GM21723 (cell line): ENCODE measurements around the gene TIMP3.

Experiments used
- ATAC-seq: cut with Tn5 transposase; IDR thresholded peaks from one replicate; pipeline ENCODE4 v1.9.1; 2021; ENCODE audit warnings: mild to moderate bottlenecking, moderate library complexity; ENCODE audit not compliant: unreplicated experiment

The TIMP3 gene

GRCh38 chr22:32805361-32805881, 3.9 kb downstream of the TIMP3 start:
- ATAC-seq = no peak

- ATAC-seq = no peak
Measured at GRCh38 chr22:32806296-32806695, 4.8 kb downstream of the TIMP3 start.

DNA sequence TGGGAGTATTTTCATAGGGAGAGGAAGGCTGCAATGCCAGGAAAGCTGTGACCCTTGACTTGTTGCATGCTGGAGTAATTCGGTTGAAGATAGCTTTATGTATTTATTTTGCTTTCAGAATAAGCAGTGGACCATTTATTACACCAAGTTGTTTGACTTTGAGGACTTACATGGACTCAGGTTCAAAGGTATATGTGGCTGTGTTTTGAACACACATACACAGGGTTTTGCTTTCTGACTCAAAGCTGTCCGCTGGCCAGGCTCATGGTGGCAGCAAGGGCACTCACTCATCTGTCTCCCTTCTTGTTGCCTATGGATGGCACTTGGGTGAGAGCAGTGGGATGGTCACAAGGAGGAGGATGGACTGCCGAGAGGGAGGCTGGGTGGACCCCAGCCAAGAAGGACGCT, 6.5 kb downstream of the TIMP3 start:
- no peak for ATAC-seq

GRCh38 chr22:32809786-32810554, 8.5 kb downstream of the TIMP3 start:
- ATAC-seq = no peak

DNA sequence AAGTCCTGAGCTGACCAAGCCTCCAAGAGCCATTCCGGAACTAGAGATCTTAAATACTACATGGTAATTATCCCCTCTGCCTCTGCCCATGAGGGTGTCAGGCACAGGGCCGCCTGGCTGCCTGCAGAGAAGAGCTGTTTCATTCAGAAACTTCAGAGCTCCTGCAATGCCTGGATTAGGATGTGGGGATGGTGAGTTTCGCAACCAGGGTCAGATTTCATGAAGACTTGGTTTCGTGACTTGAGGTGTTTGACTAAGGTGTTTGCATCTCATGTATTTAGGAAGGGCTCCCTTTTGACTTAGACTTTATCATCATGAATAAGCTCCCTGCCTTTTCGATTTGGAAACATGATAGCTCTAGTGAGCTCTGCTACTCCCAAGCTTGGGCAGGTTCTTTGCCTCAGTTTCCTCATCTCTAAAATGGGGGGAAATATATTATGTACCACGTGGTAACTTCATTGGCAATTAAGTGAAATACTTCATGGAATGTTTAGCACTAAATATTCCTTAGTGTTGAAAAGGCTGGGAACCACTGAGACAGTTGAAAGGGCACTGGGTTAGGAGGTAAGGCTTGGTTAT, 9.1 kb downstream of the TIMP3 start:
- no peak for ATAC-seq

DNA sequence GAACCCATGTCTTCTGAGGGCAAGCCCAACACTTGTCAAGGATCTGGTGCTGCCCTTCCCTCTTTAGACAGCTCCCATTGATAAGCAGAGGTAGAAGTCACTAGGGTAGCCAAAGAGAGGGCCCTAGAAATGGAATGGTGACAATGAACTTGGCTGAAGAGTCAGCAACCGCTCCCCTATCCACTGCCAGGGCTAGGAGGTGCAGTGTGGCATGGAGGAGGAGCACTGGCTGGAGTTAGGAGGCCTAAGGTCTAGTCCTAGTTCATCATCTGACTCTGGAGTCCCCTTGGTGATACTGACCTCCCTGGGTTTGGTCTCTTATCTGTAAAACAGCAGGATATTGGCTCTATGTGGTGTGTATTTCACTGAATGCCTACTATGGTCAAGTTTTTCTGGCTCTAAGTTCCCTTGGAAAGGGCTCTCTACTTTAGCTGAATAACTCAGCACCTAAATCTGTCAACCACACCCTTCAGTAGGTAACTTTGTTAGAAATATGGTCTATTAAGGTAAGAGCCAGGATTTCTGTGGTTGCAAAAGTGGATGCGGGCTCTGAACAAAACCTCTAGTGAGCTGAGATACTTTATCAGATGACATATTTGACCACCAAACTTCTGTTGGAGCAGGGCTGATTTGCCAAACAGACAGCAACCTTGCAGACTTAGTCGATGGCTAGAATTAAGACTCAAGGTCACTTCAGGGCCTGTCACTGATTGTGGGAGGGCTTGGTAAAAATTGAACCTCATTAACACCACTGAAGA, 10.5 kb downstream of the TIMP3 start:
- no peak for ATAC-seq

DNA sequence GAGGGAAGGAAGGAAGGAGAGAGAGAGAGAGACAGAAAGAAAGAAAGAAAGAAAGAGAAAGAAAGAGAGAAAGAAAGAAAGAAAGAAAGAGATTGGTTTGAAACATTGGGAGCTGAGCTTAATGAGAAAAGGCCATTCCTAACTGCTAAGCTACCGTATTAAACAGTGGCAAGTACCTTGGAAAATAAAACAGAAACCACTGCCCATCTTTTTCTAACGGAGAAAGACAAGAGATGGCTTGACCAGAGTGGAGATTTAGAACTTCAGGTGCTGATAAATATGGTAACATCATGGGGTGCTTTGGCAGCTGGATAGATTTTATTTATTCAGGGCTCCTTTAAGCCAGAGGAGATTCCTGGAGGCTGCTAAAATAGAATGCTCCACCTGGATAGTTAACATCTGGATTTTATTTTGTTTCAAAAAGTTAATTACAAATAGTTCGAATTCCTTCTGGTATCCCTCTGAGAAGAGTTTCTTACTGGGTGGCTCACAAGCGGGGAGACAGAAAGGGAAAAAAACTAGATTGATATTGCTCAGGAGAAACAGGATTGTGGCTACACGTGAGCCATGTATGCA, 12.9 kb downstream of the TIMP3 start:
- no peak for ATAC-seq

DNA sequence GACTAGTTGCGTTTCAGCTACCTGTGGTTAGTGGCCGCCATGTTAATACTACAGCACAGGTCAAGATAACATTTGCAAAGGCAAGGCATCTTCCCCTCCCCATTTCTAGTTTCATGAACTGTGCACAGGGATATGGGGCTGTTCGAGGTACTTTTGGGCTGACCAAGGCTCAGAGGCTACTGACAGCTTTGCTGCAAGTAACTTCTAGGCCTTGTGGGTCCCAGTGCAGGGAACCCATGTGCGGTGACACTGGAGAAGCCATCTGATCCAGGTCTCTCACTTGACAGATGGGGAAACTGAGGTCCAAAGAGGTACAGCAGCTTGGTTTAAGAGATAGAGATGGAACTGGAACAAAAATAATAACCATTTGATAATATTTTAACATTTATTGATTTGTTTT, 13.6 kb downstream of the TIMP3 start:
- no peak for ATAC-seq

- ATAC-seq = no peak
Measured at GRCh38 chr22:32815943-32816342, 14.4 kb downstream of the TIMP3 start.

DNA sequence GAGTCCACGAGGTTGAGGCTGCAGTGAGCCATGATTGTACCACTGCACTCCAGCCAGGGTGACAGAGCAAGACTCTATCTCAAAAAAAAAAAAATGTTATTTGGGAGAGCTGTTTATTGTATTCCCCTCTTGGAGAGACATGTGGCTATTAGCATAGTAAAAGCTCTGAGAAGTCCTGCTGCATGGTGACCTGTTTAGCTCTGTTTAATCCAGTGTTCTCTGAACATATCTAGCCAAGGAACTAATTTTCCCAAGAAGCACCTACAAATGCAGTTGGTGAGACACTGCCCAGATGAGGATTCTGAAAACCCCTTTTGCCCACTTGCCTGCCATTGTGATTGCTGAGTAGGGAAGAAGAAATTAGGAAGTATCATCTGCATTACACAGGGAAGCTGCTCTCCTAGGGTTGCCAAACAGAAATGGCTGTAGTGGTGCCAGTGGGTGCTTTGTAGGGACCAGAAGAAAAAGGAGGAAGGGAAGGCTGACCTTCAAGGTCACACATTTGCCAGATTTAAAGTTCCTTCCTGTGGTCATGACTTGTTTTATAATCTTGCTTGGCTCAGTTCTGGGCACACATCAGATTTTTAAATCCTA, 15.7 kb downstream of the TIMP3 start:
- no peak for ATAC-seq

DNA sequence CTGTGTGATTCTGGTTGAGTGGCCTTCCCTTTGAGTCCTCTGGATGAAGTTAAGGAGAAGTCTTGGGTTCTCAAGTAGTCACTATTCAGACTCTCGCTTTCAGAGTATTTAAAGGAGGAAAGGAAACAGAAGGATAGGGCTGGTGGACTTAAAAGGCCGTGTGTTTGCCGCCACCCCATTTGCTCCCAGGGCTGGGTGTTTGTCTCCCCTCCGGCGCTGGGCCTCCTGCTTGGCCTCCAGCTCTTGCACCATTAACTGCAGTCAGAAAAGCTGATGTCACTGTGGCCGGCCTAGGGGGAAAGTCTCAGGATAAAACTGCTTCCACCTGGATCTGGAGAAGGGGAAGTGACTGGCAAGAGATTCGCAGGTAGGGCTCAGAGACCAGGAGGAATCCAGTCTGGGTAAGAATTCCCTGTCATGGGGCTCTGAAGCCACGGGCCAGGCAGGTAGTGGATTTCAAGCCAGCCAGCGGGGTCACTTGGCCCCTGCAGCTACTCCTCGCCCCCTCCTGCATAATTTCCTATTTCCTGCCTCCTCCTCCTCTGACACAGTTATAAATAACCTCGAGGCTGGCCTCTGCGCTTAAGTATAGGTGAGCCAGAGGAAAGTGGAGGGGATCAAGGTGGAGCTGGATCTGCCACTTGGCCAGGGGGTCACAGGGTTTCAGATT, 17.1 kb downstream of the TIMP3 start:
- ATAC-seq = no peak

GRCh38 chr22:32819120-32819519, 17.6 kb downstream of the TIMP3 start:
- no peak for ATAC-seq

DNA sequence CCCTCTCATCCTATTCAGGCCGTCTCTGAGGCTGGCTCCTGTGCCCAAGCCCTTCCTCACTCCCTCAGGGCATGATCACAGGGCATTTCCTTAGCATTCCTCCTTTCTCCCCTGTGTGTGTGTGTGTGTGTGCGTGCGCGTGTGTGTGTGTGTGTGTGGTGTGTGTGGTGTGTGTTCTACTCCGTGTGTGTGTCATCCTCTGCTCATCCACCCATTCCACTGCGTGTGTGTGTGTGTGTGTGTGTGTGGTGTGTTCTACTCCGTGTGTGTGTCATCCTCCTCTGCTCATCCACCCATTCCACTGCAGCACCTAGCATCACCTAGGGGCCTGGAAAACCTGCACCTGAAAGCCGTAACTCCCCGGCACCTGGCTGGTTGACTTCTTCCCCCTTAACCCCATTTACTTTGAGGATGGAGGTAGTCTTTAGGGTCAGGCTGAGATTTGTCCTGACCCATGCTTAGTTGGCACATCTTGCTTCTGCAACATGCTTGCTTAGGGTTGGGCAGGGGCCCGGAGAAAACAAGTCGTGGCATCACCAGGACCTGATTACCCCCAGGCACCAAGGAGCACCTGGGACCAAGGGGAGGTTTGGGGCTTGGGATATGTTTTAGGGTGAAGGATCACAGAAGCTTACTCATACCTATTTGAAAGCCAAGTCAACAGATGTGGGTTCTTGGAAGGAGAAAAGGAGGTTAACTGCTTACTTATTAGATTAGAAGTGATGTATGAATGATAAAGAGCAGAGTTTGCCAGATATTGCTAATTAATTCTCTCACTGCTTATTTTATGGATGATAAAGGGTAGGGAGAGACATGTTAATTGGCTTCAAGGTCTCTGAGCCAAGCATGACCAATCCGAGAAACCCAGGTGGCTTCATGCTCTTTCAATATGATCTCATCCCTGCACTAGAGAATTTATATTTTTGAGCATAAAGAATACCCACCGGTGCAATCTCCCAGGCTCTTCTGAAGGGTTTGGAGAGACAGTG, 18.9 kb downstream of the TIMP3 start:
- no peak for ATAC-seq

- ATAC-seq = no peak
Measured at GRCh38 chr22:32822179-32822877, 20.8 kb downstream of the TIMP3 start.

- no peak for ATAC-seq
Measured at GRCh38 chr22:32823024-32823730, 21.7 kb downstream of the TIMP3 start.

DNA sequence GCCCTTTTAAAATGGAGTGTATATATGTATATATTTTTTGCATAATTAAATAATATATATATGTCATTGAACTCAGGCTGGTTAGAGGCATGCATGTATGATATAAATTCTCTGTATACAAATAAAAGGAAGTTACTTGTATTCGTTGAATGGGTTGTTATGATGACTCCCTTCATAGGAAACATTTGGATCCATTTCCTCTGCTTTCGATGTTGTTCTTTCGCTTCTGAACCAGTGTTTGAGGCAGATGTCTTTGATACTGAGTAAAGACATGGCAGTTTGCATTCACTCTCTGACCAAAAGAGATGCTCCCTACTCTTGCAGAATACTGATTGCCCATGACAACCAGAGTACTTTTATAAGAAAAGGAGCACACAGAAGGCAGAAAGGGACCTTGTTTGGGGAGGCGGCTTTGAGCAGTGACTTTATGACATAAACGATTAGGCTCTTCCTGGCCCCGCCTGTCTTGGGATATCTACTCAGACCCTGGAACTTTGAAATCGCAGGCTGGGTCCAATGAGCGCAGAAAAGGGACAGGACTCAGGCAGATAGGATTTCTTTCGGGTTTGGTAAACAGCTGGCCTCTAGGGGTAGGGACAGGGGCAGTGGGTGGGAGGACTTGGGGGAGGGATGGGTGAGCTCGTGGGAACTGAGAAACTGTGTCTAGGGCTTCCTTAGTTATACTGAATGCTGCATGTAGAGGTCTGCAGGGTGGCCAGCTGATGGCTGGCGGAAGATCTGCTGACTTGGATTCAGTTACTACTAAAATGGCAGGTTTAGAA, 23.2 kb downstream of the TIMP3 start:
- ATAC-seq = no peak

DNA sequence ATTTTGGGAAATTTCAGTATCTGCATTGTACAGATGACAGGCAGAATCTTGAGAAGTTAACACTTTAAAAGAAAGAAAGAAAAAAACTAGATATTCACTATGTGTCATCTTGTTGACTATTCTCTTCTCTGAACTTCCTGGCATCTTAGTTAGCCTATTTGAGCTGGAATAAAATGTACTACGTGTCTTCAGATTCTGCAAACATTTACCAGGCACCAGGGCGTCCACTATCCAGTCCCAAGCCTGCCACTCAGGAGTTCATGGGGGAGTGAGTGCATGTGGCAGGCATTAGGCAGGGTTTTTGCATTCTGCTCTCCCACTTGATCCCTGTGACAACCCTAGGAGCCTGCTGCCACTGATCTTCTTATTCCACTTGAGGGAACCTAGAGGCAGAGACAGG, 25.0 kb downstream of the TIMP3 start:
- ATAC-seq = no peak
